Upper lobe of left lung (tissue), 4 donors: Measurements from ENCODE around the gene PARK7.

Experiments
- EP300 ChIP-seq, 4 donors: sonication (generic); formaldehyde crosslinking; IDR thresholded peaks; one replicate each; pipeline ENCODE4 v1.5.1; 2017; ENCODE audit warnings: antibody characterized with exemption in 4 of 4, control low read depth in 2 of 4
- POLR2A ChIP-seq, 4 donors: fragments of 450-650 bp; IDR thresholded peaks; one replicate each; pipeline ENCODE4 v1.5.1; 2016 to 2017; ENCODE audit warnings: antibody characterized with exemption in 4 of 4, mild to moderate bottlenecking in 2 of 4
- POLR2AphosphoS5 ChIP-seq, 2 donors: sonication (generic); formaldehyde crosslinking; IDR thresholded peaks; one replicate each; pipeline ENCODE4 v1.5.1; 2017; ENCODE audit warnings: antibody characterized with exemption in 2 of 2
- TF ChIP-seq, protein P1 (sequence below), 6 experiments: fragments of 450-650 bp in 4 of 6; fragments of 200-600 bp in 2 of 6; sonication (generic) in 2 of 6; IDR thresholded peaks; one replicate each; pipeline ENCODE4 v1.5.1; 2016 to 2019; ENCODE audit warnings: antibody characterized with exemption in 6 of 6

DNA sequence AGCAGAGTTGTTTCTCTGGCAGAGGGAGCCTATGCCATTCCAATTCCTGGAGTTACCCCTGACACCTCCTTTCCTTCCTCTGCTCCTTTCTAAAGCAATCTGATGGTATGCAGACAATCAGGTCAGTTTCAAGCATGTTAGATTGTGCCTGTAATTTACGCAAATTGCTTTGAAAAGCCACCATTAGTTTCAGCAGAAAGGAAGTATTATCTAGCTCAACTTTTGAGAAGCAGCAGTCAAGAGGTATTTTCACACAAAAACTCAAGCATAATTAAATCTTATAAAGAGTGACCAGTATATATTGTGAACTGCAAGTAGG lies 62.4 kb downstream of the PARK7 start:
- TF ChIP-seq, protein P1, sequence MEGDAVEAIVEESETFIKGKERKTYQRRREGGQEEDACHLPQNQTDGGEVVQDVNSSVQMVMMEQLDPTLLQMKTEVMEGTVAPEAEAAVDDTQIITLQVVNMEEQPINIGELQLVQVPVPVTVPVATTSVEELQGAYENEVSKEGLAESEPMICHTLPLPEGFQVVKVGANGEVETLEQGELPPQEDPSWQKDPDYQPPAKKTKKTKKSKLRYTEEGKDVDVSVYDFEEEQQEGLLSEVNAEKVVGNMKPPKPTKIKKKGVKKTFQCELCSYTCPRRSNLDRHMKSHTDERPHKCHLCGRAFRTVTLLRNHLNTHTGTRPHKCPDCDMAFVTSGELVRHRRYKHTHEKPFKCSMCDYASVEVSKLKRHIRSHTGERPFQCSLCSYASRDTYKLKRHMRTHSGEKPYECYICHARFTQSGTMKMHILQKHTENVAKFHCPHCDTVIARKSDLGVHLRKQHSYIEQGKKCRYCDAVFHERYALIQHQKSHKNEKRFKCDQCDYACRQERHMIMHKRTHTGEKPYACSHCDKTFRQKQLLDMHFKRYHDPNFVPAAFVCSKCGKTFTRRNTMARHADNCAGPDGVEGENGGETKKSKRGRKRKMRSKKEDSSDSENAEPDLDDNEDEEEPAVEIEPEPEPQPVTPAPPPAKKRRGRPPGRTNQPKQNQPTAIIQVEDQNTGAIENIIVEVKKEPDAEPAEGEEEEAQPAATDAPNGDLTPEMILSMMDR (IDR thresholded peaks at IDR 0.05), result no peak
- TF ChIP-seq POLR2AphosphoS5 (IDR thresholded peaks at IDR 0.05) (no peak), POLR2A (IDR thresholded peaks at IDR 0.05) (no peak), EP300 (IDR thresholded peaks at IDR 0.05) (no peak)
